ENCODE data around the gene LEFTY1.

- TF ChIP-seq CTCF (conservative IDR thresholded peaks at IDR 0.05 in 1 of 2, IDR thresholded peaks at IDR 0.05 in 1 of 2; ENCODE audit: low read depth in 1 of 2, low read length in 2 of 2), result no peak
- no peak for TF ChIP-seq EZH2 (IDR thresholded peaks at IDR 0.05; ENCODE audit: low read length, missing control alignments)
Measured at GRCh38 chr1:225873281-225873850, 15.6 kb downstream of the LEFTY1 start.
